CD4-positive, CD25-positive, alpha-beta regulatory T cell (primary cell): Measurements from ENCODE around the gene ANKRD66. TPM values are rescaled to one million over a fixed set of nuclear protein-coding genes. Genes with fewer than 3 reads are reported as not detected.
"Not testable (repeated sequence)": the region's sequence is repeated elsewhere in the genome, so short reads cannot be mapped to it uniquely, and the experiment has no call there.

Source experiments
- ATAC-seq, 2 donors: fragments of 150-1000 bp; cut with Tn5 transposase; one replicate each; pipeline ENCODE4 v1.10.0; 2021; ENCODE audit warnings: low read depth in 2 of 2, moderate number of reproducible peaks in 2 of 2, moderate library complexity in 1 of 2
- DNase-seq, 3 donors: peaks; one replicate each; pipeline versions ENCODE4 v3.0.0 to v3.0.0-alpha.2; 2012 to 2022; ENCODE audit warnings: mixed read lengths in 1 of 3
- H3K27ac ChIP-seq: one replicate; pipeline ENCODE4 v1.7.0; 2013; ENCODE audit warnings: mild to moderate bottlenecking, low read length; ENCODE audit not compliant: insufficient read depth, poor library complexity, severe bottlenecking
- H3K27me3 ChIP-seq: one replicate; pipeline ENCODE4 v1.7.0; 2013; ENCODE audit warnings: low read length; ENCODE audit not compliant: control insufficient read depth, insufficient read depth
- H3K36me3 ChIP-seq: one replicate; pipeline ENCODE4 v1.7.0; 2013; ENCODE audit warnings: mild to moderate bottlenecking, low read length, moderate library complexity; ENCODE audit not compliant: control insufficient read depth, insufficient read depth
- H3K4me1 ChIP-seq: 2 replicates; pipeline ENCODE4 v1.7.0; 2013; ENCODE audit warnings: mild to moderate bottlenecking, low read length; ENCODE audit not compliant: insufficient read depth, control insufficient read depth, poor library complexity, severe bottlenecking
- H3K4me3 ChIP-seq: one replicate; pipeline ENCODE4 v1.7.0; 2013; ENCODE audit warnings: low read depth, mild to moderate bottlenecking, low read length, moderate library complexity
- H3K9me3 ChIP-seq, 2 experiments: 1 replicate in 1 of 2; 2 replicates in 1 of 2; pipeline ENCODE4 v1.7.0; 2013; ENCODE audit warnings: low read length in 2 of 2, mild to moderate bottlenecking in 1 of 2, moderate library complexity in 1 of 2; ENCODE audit not compliant: control insufficient read depth in 2 of 2
- H3K27ac Mint-ChIP-seq, 3 donors: one replicate each; pipeline ENCODE4 v1.8.0; 2020 to 2022; ENCODE audit warnings: mild to moderate bottlenecking in 3 of 3, mixed read lengths in 3 of 3, moderate library complexity in 2 of 3
- H3K27me3 Mint-ChIP-seq: one replicate; pipeline ENCODE4 v1.8.0; 2022; ENCODE audit warnings: mild to moderate bottlenecking, mixed read lengths
- H3K36me3 Mint-ChIP-seq: one replicate; pipeline ENCODE4 v1.8.0; 2020; ENCODE audit warnings: mixed read lengths
- H3K4me1 Mint-ChIP-seq, 4 donors: one replicate each; pipeline ENCODE4 v1.8.0; 2020 to 2022; ENCODE audit warnings: mixed read lengths in 4 of 4, mild to moderate bottlenecking in 1 of 4
- H3K4me3 Mint-ChIP-seq, 4 donors: one replicate each; pipeline ENCODE4 v1.8.0; 2020 to 2022; ENCODE audit warnings: mild to moderate bottlenecking in 4 of 4, mixed read lengths in 4 of 4, moderate library complexity in 3 of 4
- H3K9me3 Mint-ChIP-seq, 7 donors: one replicate each; pipeline ENCODE4 v1.8.0; 2020 to 2022; ENCODE audit warnings: mixed read lengths in 7 of 7, mild to moderate bottlenecking in 3 of 7, moderate library complexity in 2 of 7
- polyA plus RNA-seq, 4 donors: library from polyadenylated mRNA; unstranded; fragments of 300-500 nt; fragmentation: Illumina TruSeq; gene quantifications; one replicate each; pipeline ENCODE4 v1.2.3, GENCODE V29; 2021
- total RNA-seq: library from RNA; stranded (reverse); gene quantifications from one replicate; pipeline ENCODE4 v1.2.3, GENCODE V29; 2022

The ANKRD66 gene
- total and polyA plus RNA-seq, 5 donors from 2014 or later: not detected

GRCh38 chr6:46756469-46757213 lies 9.9 kb downstream of the ANKRD66 start:
- no peaks in the 10 kb centered on the region for H3K27me3 Mint-ChIP-seq
- Histone ChIP-seq H3K27ac (no peak overlapping the region), H3K4me1 (no peaks in the 10 kb centered on the region), H3K9me3 (no peaks in the 10 kb centered on the region), H3K36me3 (no peaks in the 10 kb centered on the region), H3K4me3 (no peak overlapping the region), H3K27me3 (no peaks in the 10 kb centered on the region)
- H3K9me3 Mint-ChIP-seq: no peaks in the 10 kb centered on the region
- no peak for ATAC-seq
- H3K36me3 Mint-ChIP-seq: no peaks in the 10 kb centered on the region
- no peak overlapping the region for H3K4me3 Mint-ChIP-seq
- no peak overlapping the region for H3K27ac Mint-ChIP-seq
- no peaks in the 10 kb centered on the region for H3K4me1 Mint-ChIP-seq
- DNase-seq: no peak

- no peaks in the 10 kb centered on the region for H3K9me3 ChIP-seq
- no peak for DNase-seq
- no peaks in the 10 kb centered on the region for H3K36me3 Mint-ChIP-seq
- H3K4me3 ChIP-seq: no peak overlapping the region
- H3K4me1 ChIP-seq: no peaks in the 10 kb centered on the region
- no peaks in the 10 kb centered on the region for H3K4me1 Mint-ChIP-seq
- H3K4me3 Mint-ChIP-seq: no peak overlapping the region
- H3K27ac ChIP-seq: no peak overlapping the region
- no peaks in the 10 kb centered on the region for H3K27me3 Mint-ChIP-seq
- H3K27me3 ChIP-seq: no peaks in the 10 kb centered on the region
- no peak for ATAC-seq
- no peaks in the 10 kb centered on the region for H3K9me3 Mint-ChIP-seq
- H3K27ac Mint-ChIP-seq: no peak overlapping the region
- no peaks in the 10 kb centered on the region for H3K36me3 ChIP-seq
Measured at GRCh38 chr6:46757214-46757596, 10.5 kb downstream of the ANKRD66 start.

- no peaks in the 10 kb centered on the region for H3K9me3 ChIP-seq
- no peak overlapping the region for H3K27ac ChIP-seq
- Mint-ChIP-seq H3K4me1 (no peaks in the 10 kb centered on the region), H3K4me3 (no peak overlapping the region), H3K27me3 (no peaks in the 10 kb centered on the region), H3K36me3 (no peaks in the 10 kb centered on the region), H3K27ac (no peak overlapping the region), H3K9me3 (peaks cover 0 to 4% (median 0%) of the 10 kb centered on the region in 7 donors)
- H3K4me1 ChIP-seq: no peaks in the 10 kb centered on the region
- H3K27me3 ChIP-seq: no peaks in the 10 kb centered on the region
- no peaks in the 10 kb centered on the region for H3K36me3 ChIP-seq
- no peak overlapping the region for H3K4me3 ChIP-seq
- no peak for ATAC-seq
- DNase-seq: no peak
Measured at GRCh38 chr6:46758960-46759753, 12.4 kb downstream of the ANKRD66 start.

- Mint-ChIP-seq H3K27me3 (no peaks in the 10 kb centered on the region), H3K36me3 (no peaks in the 10 kb centered on the region), H3K4me3 (no peak overlapping the region), H3K9me3 (peaks cover 0 to 5% (median 0%) of the 10 kb centered on the region in 7 donors), H3K4me1 (no peaks in the 10 kb centered on the region), H3K27ac (no peak overlapping the region)
- Histone ChIP-seq H3K4me1 (no peaks in the 10 kb centered on the region), H3K36me3 (no peaks in the 10 kb centered on the region), H3K27ac (no peak overlapping the region), H3K4me3 (no peak overlapping the region), H3K27me3 (no peaks in the 10 kb centered on the region), H3K9me3 (no peaks in the 10 kb centered on the region)
- ATAC-seq: no peak
- no peak for DNase-seq
Measured at GRCh38 chr6:46760925-46761324, 14.2 kb downstream of the ANKRD66 start.

GRCh38 chr6:46763466-46763865 lies 16.7 kb downstream of the ANKRD66 start:
- H3K27ac Mint-ChIP-seq: no peak overlapping the region
- H3K27me3 Mint-ChIP-seq: no peaks in the 10 kb centered on the region
- H3K4me1 ChIP-seq: no peaks in the 10 kb centered on the region
- H3K4me3 ChIP-seq: no peak overlapping the region
- H3K9me3 ChIP-seq: no peaks in the 10 kb centered on the region
- H3K4me1 Mint-ChIP-seq: no peaks in the 10 kb centered on the region
- no peaks in the 10 kb centered on the region for H3K36me3 ChIP-seq
- ATAC-seq (no peak), DNase-seq (no peak)
- no peaks in the 10 kb centered on the region for H3K36me3 Mint-ChIP-seq
- no peak overlapping the region for H3K4me3 Mint-ChIP-seq
- no peak overlapping the region for H3K27ac ChIP-seq
- peaks cover 0 to 7% (median 4%) of the 10 kb centered on the region in 7 donors for H3K9me3 Mint-ChIP-seq
- H3K27me3 ChIP-seq: no peaks in the 10 kb centered on the region

- DNase-seq, H3K9me3 Mint-ChIP-seq, H3K27ac Mint-ChIP-seq, H3K36me3 ChIP-seq, H3K4me3 Mint-ChIP-seq, H3K4me1 Mint-ChIP-seq, H3K4me1 ChIP-seq, H3K27me3 ChIP-seq, H3K4me3 ChIP-seq, H3K36me3 Mint-ChIP-seq, H3K9me3 ChIP-seq, ATAC-seq, H3K27me3 Mint-ChIP-seq, H3K27ac ChIP-seq: not testable (repeated sequence)
Measured at GRCh38 chr6:46764280-46764679, 17.5 kb downstream of the ANKRD66 start.

- Histone ChIP-seq H3K9me3 (no peaks in the 10 kb centered on the region), H3K27ac (no peak overlapping the region), H3K27me3 (no peaks in the 10 kb centered on the region), H3K4me1 (no peaks in the 10 kb centered on the region), H3K36me3 (no peaks in the 10 kb centered on the region), H3K4me3 (no peak overlapping the region)
- H3K4me1 Mint-ChIP-seq: no peaks in the 10 kb centered on the region
- DNase-seq (no peak), ATAC-seq (no peak)
- no peak overlapping the region for H3K4me3 Mint-ChIP-seq
- H3K36me3 Mint-ChIP-seq: no peaks in the 10 kb centered on the region
- H3K27ac Mint-ChIP-seq: no peak overlapping the region
- peaks cover 0 to 7% (median 4%) of the 10 kb centered on the region in 7 donors for H3K9me3 Mint-ChIP-seq
- H3K27me3 Mint-ChIP-seq: no peaks in the 10 kb centered on the region
Measured at GRCh38 chr6:46764961-46765360, 18.2 kb downstream of the ANKRD66 start.

GRCh38 chr6:46772016-46772415 lies 25.3 kb downstream of the ANKRD66 start:
- Mint-ChIP-seq H3K4me1 (peaks cover 0 to 2% (median 0%) of the 10 kb centered on the region in 4 donors), H3K36me3 (no peaks in the 10 kb centered on the region), H3K9me3 (peaks cover 0 to 7% (median 0%) of the 10 kb centered on the region in 7 donors), H3K27ac (no peak overlapping the region), H3K4me3 (no peak overlapping the region), H3K27me3 (no peaks in the 10 kb centered on the region)
- ATAC-seq (no peak), DNase-seq (no peak)
- Histone ChIP-seq H3K36me3 (no peaks in the 10 kb centered on the region), H3K9me3 (no peaks in the 10 kb centered on the region), H3K4me3 (no peak overlapping the region), H3K4me1 (no peaks in the 10 kb centered on the region), H3K27ac (no peak overlapping the region), H3K27me3 (no peaks in the 10 kb centered on the region)
